HepG2 (cell line): ENCODE measurements around the gene ZNF71. TPM values are rescaled to one million over a fixed set of nuclear protein-coding genes. Genes with fewer than 3 reads are reported as not detected.

ENCODE experiments used
- ATAC-seq: fragments of 200-7000 bp; cut with Tn5 transposase; 3 replicates; pipeline ENCODE4 v1.9.1; 2020; ENCODE audit warnings: mild to moderate bottlenecking, moderate library complexity
- BruUV-seq: library from RNA; stranded (reverse); fragments of 400-500 nt; replicated peaks from 2 replicates; lab custom pipeline; 2021; lab: Mats Ljungman, UMichigan
- CTCF ChIA-PET: fragments of 300-600 bp; formaldehyde crosslinking; extraction: SDS; loops from one replicate; lab custom pipeline; 2021; ENCODE audit warnings: low total read pairs, inconsistent platforms, low intra/inter-chr PET ratio; lab: Yijun Ruan, JAX
- POLR2A ChIA-PET: fragments of 350-600 bp; sonication (Branson Sonifier 250); formaldehyde crosslinking; loops from one replicate; lab custom pipeline; 2020; ENCODE audit warnings: antibody characterized with exemption, inconsistent platforms; lab: Yijun Ruan, JAX
- DNase-seq: peaks from one replicate; pipeline ENCODE4 v3.0.0-alpha.2; 2015; ENCODE audit warnings: low spot score
- FAIRE-seq: peaks from 3 replicates; lab custom pipeline; 2011; peaks lifted over from hg19 to GRCh38; lab: Jason Lieb, UNC
- H2AFZ ChIP-seq: one replicate; pipeline ENCODE4 v1.6.1; 2011; ENCODE audit warnings: low read length, inconsistent platforms
- H3K27ac ChIP-seq: fragments of 300-600 bp; 3 replicates; pipeline ENCODE4 v1.8.0; 2011; ENCODE audit warnings: mixed run types, mild to moderate bottlenecking, mixed read lengths, low read length, inconsistent platforms; ENCODE audit not compliant: insufficient read depth; ENCODE audit errors: extremely low read length
- H3K27me3 ChIP-seq, 2 experiments: fragments of 200-600 bp in 1 of 2; 2 replicates in 1 of 2; 3 replicates in 1 of 2; pipeline versions ENCODE4 v1.6.0 to v1.8.0; 2011; ENCODE audit warnings: low read length in 2 of 2, mild to moderate bottlenecking in 2 of 2, moderate library complexity in 2 of 2, inconsistent platforms in 1 of 2; ENCODE audit not compliant: insufficient read depth in 2 of 2, control insufficient read depth in 1 of 2
- H3K36me3 ChIP-seq, 2 experiments: fragments of 200-600 bp in 1 of 2; replicated peaks in 1 of 2; 2 replicates in 1 of 2; 3 replicates in 1 of 2; pipeline versions ENCODE4 v1.5.1 to v1.8.0; 2011; ENCODE audit warnings: low read length in 2 of 2, inconsistent platforms in 1 of 2; ENCODE audit not compliant: insufficient read depth in 2 of 2, control insufficient read depth in 1 of 2
- H3K4me1 ChIP-seq: 2 replicates; pipeline ENCODE4 v1.5.1; 2012; ENCODE audit warnings: low read length, inconsistent platforms; ENCODE audit not compliant: insufficient read depth
- H3K4me2 ChIP-seq: 2 replicates; pipeline ENCODE4 v1.6.0; 2011; ENCODE audit warnings: low read depth, low read length, inconsistent platforms
- H3K4me3 ChIP-seq, 3 experiments: fragments of 200-600 bp in 1 of 3; sonication (generic), shearing (Covaris generic) in 1 of 3; replicated peaks in 1 of 3; 2 replicates each; pipeline ENCODE4 v1.5.1; 2011 to 2016; ENCODE audit warnings: low read length in 3 of 3, inconsistent platforms in 2 of 3, low read depth in 2 of 3, mild to moderate bottlenecking in 2 of 3, control low read depth in 1 of 3, mixed read lengths in 1 of 3; ENCODE audit not compliant: insufficient read depth in 1 of 3
- H3K79me2 ChIP-seq: one replicate; pipeline ENCODE4 v1.6.1; 2011; ENCODE audit warnings: low read length, inconsistent platforms; ENCODE audit not compliant: insufficient read depth
- H3K9ac ChIP-seq: 2 replicates; pipeline ENCODE4 v1.6.0; 2011; ENCODE audit warnings: mild to moderate bottlenecking, low read depth, low read length, inconsistent platforms; ENCODE audit not compliant: insufficient read depth
- H3K9me3 ChIP-seq: 2 replicates; pipeline ENCODE4 v1.5.1; 2012; ENCODE audit warnings: mild to moderate bottlenecking, low read length
- H4K20me1 ChIP-seq: 2 replicates; pipeline ENCODE4 v1.6.0; 2011; ENCODE audit warnings: inconsistent platforms, mild to moderate bottlenecking, low read length, moderate library complexity; ENCODE audit not compliant: insufficient read depth
- CHCHD3 ChIP-seq: sonication (generic); formaldehyde crosslinking; IDR thresholded peaks from 2 replicates; pipeline ENCODE4 v1.8.0; 2022; ENCODE audit warnings: mild to moderate bottlenecking, missing genetic modification reagents, moderate library complexity
- EED ChIP-seq: sonication (generic); formaldehyde crosslinking; IDR thresholded peaks from 2 replicates; pipeline ENCODE4 v1.5.0; 2020; ENCODE audit warnings: mild to moderate bottlenecking, missing genetic modification reagents
- HNRNPLL ChIP-seq: fragments of 200-400 bp; formaldehyde crosslinking; IDR thresholded peaks from 2 replicates; pipeline ENCODE4 v1.6.1; 2017; ENCODE audit warnings: mild to moderate bottlenecking, low read depth, low read length; ENCODE audit not compliant: poor library complexity, severe bottlenecking
- TGIF2 ChIP-seq: IDR thresholded peaks from 2 replicates; pipeline ENCODE4 v1.6.1; 2016; ENCODE audit warnings: control low read depth, missing compliant biosample characterization
- ZEB1 ChIP-seq: IDR thresholded peaks from 2 replicates; pipeline ENCODE4 v1.6.1; 2012; ENCODE audit warnings: mild to moderate bottlenecking, low read depth, inconsistent platforms; ENCODE audit not compliant: insufficient replicate concordance
- ZMYM2 ChIP-seq: sonication (generic); formaldehyde crosslinking; IDR thresholded peaks from 2 replicates; pipeline ENCODE4 v1.8.0; 2022; ENCODE audit warnings: mild to moderate bottlenecking, missing genetic modification reagents
- ZNF260 ChIP-seq: sonication (generic); formaldehyde crosslinking; IDR thresholded peaks from 2 replicates; pipeline ENCODE4 v1.4.0; 2020; ENCODE audit warnings: missing genetic modification reagents, low read depth, mild to moderate bottlenecking, borderline replicate concordance
- ZNF556 ChIP-seq: sonication (generic); formaldehyde crosslinking; IDR thresholded peaks from 2 replicates; pipeline ENCODE4 v1.4.0; 2020; ENCODE audit warnings: mild to moderate bottlenecking, missing genetic modification reagents, borderline replicate concordance
- ZNF569 ChIP-seq: sonication (generic); formaldehyde crosslinking; IDR thresholded peaks from 2 replicates; pipeline ENCODE4 v1.5.0; 2020; ENCODE audit warnings: mild to moderate bottlenecking, missing genetic modification reagents, moderate library complexity, borderline replicate concordance
- WGBS: methylation state at CpG from one replicate; pipeline ENCODE4 v1.1.6; 2017; ENCODE audit warnings: low lambda C conversion rate; 5-methylcytosine and 5-hydroxymethylcytosine counted together
- in situ Hi-C: cut with HindIII; loops from 2 replicates; pipeline ENCODE4 v1.10.0; 2017; ENCODE audit warnings: low pct_unique_long_range_greater_than_20kb; ENCODE audit not compliant: extremely low pct_ligation_motif_present
- intact Hi-C: fragments of 100-400 bp; cut with micrococcal nuclease; formaldehyde crosslinking; loops from one replicate; pipeline ENCODE4 v1.10.0; 2022; ENCODE audit not compliant: unreplicated experiment
- polyA plus RNA-seq, 8 experiments: library from polyadenylated mRNA; depleted of rRNA in 3 of 8; stranded (reverse) in 7 of 8; unstranded in 1 of 8; fragments of >200 nt; fragmentation: Illumina TruSeq in 4 of 8; extraction: Trizol in 4 of 8; gene quantifications; 2 replicates each; pipeline versions ENCODE4 v1.2.1 to v1.2.3, GENCODE V29; 2011 to 2016; ENCODE audit warnings: low read depth in 4 of 8, missing spikeins in 1 of 8, mixed read lengths in 1 of 8; ENCODE audit not compliant: insufficient read depth in 1 of 8
- total RNA-seq, 5 experiments: library from RNA; depleted of rRNA; stranded (reverse); fragments of >200 nt; fragmentation: Illumina TruSeq; extraction: Trizol; gene quantifications; 2 replicates each; pipeline ENCODE4 v1.2.3, GENCODE V29; 2016; ENCODE audit warnings: low read depth in 1 of 5
- TF ChIP-seq, protein P1 (sequence below): IDR thresholded peaks from 2 replicates; pipeline ENCODE4 v1.6.1; 2016
- TF ChIP-seq, protein P2 (sequence below): sonication (generic); formaldehyde crosslinking; IDR thresholded peaks from 2 replicates; pipeline ENCODE4 v1.5.0; 2020; ENCODE audit warnings: missing genetic modification reagents
- TF ChIP-seq, protein P3 (sequence below): sonication (generic); formaldehyde crosslinking; IDR thresholded peaks from 2 replicates; pipeline ENCODE4 v1.8.0; 2022; ENCODE audit warnings: mild to moderate bottlenecking, missing genetic modification reagents, borderline replicate concordance

The ZNF71 gene
- total and polyA plus RNA-seq, 2 of the 13 experiments (the other 11 are each of a cell fraction or from before 2014, with no cell fraction given) = 2.2 to 4.4 TPM

DNA sequence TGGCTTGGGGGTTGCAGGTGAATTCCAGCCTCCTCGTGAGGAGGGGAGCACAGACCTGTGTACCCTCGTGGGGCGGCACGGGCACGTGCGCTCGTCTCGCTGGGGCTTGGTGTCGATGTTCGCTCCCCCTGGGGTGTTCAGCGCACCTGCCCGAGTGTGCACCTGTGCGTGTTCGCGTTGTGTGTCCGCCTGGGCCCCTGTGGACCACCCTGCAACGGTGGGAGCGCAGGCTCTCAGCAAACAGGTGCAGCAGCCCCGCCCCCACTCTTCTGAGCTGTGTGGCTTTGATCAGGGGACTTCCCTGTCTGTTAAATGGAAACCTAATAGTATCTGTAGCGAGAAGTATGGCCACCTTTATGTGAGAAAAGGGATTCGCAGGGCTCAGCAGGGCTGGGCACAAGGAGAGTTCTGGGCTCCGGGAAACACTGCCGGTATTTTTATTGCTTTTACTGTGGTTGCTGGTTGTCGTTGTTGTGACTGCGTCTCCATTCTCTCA is 48.4 kb downstream of the ZNF71 start:
- POLR2A ChIA-PET = no interaction called here
- Histone ChIP-seq H3K79me2 (no peaks in the 10 kb centered on the region), H4K20me1 (no peaks in the 10 kb centered on the region), H3K4me2 (no peak overlapping the region), H3K4me3 (no peak overlapping the region), H3K27ac (no peak overlapping the region), H3K36me3 (no peaks in the 10 kb centered on the region), H3K27me3 (no peaks in the 10 kb centered on the region), H2AFZ (no peak overlapping the region), H3K9me3 (peaks cover 77% of the 10 kb centered on the region), H3K4me1 (no peaks in the 10 kb centered on the region), H3K9ac (no peak overlapping the region)
- DNase-seq (no peak), ATAC-seq (no peak), FAIRE-seq (no peak)
- 70% methylated on average over 15 of the region's 25 CpGs for WGBS
- intact Hi-C loops (loop anchor here (5.0 kb wide), 1 partner anchor 134 kb away; no protein-coding TSS in a partner anchor), in situ Hi-C loops (no loop called here)
- BruUV-seq = no TSS peak
- TF ChIP-seq ZNF260 (CRISPR knock-in tag) (no peak), TGIF2 (CRISPR knock-in tag) (no peak), ZEB1 (no peak), ZNF556 (CRISPR knock-in tag) (no peak), EED (CRISPR knock-in tag) (no peak), HNRNPLL (no peak), CHCHD3 (no peak), ZNF569 (no peak), ZMYM2 (no peak)
- TF ChIP-seq, protein P1, sequence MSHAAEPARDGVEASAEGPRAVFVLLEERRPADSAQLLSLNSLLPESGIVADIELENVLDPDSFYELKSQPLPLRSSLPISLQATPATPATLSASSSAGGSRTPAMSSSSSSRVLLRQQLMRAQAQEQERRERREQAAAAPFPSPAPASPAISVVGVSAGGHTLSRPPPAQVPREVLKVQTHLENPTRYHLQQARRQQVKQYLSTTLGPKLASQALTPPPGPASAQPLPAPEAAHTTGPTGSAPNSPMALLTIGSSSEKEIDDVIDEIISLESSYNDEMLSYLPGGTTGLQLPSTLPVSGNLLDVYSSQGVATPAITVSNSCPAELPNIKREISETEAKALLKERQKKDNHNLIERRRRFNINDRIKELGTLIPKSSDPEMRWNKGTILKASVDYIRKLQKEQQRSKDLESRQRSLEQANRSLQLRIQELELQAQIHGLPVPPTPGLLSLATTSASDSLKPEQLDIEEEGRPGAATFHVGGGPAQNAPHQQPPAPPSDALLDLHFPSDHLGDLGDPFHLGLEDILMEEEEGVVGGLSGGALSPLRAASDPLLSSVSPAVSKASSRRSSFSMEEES = no peak
- TF ChIP-seq, protein P2, sequence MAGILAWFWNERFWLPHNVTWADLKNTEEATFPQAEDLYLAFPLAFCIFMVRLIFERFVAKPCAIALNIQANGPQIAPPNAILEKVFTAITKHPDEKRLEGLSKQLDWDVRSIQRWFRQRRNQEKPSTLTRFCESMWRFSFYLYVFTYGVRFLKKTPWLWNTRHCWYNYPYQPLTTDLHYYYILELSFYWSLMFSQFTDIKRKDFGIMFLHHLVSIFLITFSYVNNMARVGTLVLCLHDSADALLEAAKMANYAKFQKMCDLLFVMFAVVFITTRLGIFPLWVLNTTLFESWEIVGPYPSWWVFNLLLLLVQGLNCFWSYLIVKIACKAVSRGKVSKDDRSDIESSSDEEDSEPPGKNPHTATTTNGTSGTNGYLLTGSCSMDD = no peak
- TF ChIP-seq, protein P3, sequence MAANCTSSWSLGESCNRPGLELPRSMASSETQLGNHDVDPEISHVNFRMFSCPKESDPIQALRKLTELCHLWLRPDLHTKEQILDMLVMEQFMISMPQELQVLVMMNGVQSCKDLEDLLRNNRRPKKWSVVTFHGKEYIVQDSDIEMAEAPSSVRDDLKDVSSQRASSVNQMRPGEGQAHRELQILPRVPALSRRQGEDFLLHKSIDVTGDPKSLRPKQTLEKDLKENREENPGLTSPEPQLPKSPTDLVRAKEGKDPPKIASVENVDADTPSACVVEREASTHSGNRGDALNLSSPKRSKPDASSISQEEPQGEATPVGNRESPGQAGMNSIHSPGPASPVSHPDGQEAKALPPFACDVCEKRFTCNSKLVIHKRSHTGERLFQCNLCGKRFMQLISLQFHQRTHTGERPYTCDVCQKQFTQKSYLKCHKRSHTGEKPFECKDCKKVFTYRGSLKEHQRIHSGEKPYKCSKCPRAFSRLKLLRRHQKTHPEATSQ (CRISPR knock-in tag) = no peak
- CTCF ChIA-PET = no interaction called here
